H1 (cell line): ENCODE data around the gene RPS5. TPM values are rescaled to one million over a fixed set of nuclear protein-coding genes. Genes with fewer than 3 reads are reported as not detected.

Experiments used
- ASH2L ChIP-seq: fragments of 200-600, 300-600 bp; sonication (generic); IDR thresholded peaks from one replicate; pipeline ENCODE4 v1.7.1; 2017; ENCODE audit warnings: low read length
- ATF3 ChIP-seq: IDR thresholded peaks from 2 replicates; pipeline ENCODE4 v1.6.1; 2011; ENCODE audit warnings: low read depth, mild to moderate bottlenecking, low read length; ENCODE audit not compliant: insufficient read depth
- BACH1 ChIP-seq: IDR thresholded peaks from 2 replicates; pipeline ENCODE4 v1.6.1; 2012; ENCODE audit warnings: low read length, improper control_type of control experiment
- BCL11A ChIP-seq, 2 experiments: IDR thresholded peaks; one replicate each; pipeline ENCODE4 v1.6.1; 2011; ENCODE audit warnings: low read depth in 2 of 2, low read length in 2 of 2, mild to moderate bottlenecking in 2 of 2
- CBX8 ChIP-seq: fragments of 300-800, 300-1000 bp; sonication (generic); IDR thresholded peaks from 2 replicates; pipeline ENCODE4 v1.7.1; 2016; ENCODE audit warnings: low read depth, low read length, borderline replicate concordance
- CHD1 ChIP-seq: IDR thresholded peaks from 2 replicates; pipeline ENCODE4 v1.6.1; 2012; ENCODE audit warnings: low read depth, low read length, improper control_type of control experiment
- CHD2 ChIP-seq: IDR thresholded peaks from 2 replicates; pipeline ENCODE4 v1.6.1; 2012; ENCODE audit warnings: low read length, improper control_type of control experiment
- CTBP2 ChIP-seq: IDR thresholded peaks from 2 replicates; pipeline ENCODE4 v1.7.0; 2011; ENCODE audit warnings: borderline replicate concordance, mild to moderate bottlenecking, moderate library complexity, mixed read lengths, low read length; ENCODE audit not compliant: insufficient read depth, insufficient read length
- FOSL1 ChIP-seq: IDR thresholded peaks from 2 replicates; pipeline ENCODE4 v1.6.1; 2011; ENCODE audit warnings: mild to moderate bottlenecking, low read depth, low read length, moderate library complexity; ENCODE audit not compliant: insufficient read depth
- HDAC6 ChIP-seq: IDR thresholded peaks from one replicate; pipeline ENCODE4 v1.7.1; 2012; ENCODE audit warnings: low read depth, mild to moderate bottlenecking, inconsistent platforms, low read length, moderate library complexity
- JUND ChIP-seq: IDR thresholded peaks from 2 replicates; pipeline ENCODE4 v1.6.1; 2011; ENCODE audit warnings: mild to moderate bottlenecking, improper control_type of control experiment, low read length
- KDM5A ChIP-seq: fragments of 200-600 bp; IDR thresholded peaks from 2 replicates; pipeline ENCODE4 v1.7.1; 2012; ENCODE audit warnings: mild to moderate bottlenecking, low read length, inconsistent platforms, mixed read lengths
- MAX ChIP-seq: IDR thresholded peaks from 2 replicates; pipeline ENCODE4 v1.6.1; 2012; ENCODE audit warnings: inconsistent platforms
- PHF8 ChIP-seq: fragments of 200-600 bp; sonication (generic); conservative IDR thresholded peaks from 2 replicates; pipeline ENCODE4 v1.7.1; 2012; ENCODE audit warnings: low read depth, mild to moderate bottlenecking, inconsistent platforms, low read length, moderate library complexity
- POLR2A ChIP-seq, 2 experiments: IDR thresholded peaks; 1 replicate in 1 of 2; 2 replicates in 1 of 2; pipeline ENCODE4 v1.6.1; 2011; ENCODE audit warnings: low read depth in 2 of 2, low read length in 2 of 2, mild to moderate bottlenecking in 2 of 2; ENCODE audit errors: control extremely low read depth in 1 of 2
- POU5F1 ChIP-seq: IDR thresholded peaks from 2 replicates; pipeline ENCODE4 v1.6.1; 2011; ENCODE audit warnings: low read depth, mild to moderate bottlenecking, low read length, moderate library complexity
- RBBP5 ChIP-seq: IDR thresholded peaks from 2 replicates; pipeline ENCODE4 v1.7.1; 2012; ENCODE audit warnings: low read depth, mild to moderate bottlenecking, inconsistent platforms, low read length, moderate library complexity, borderline replicate concordance
- RNF2 ChIP-seq: fragments of 200-900, 300-1000 bp; sonication (generic); IDR thresholded peaks from 2 replicates; pipeline ENCODE4 v1.7.1; 2016; ENCODE audit warnings: borderline replicate concordance, low read depth, mild to moderate bottlenecking, antibody characterized with exemption, low read length; ENCODE audit not compliant: poor library complexity, severe bottlenecking; ENCODE audit errors: missing control alignments
- RXRA ChIP-seq: IDR thresholded peaks from 2 replicates; pipeline ENCODE4 v1.6.1; 2011; ENCODE audit warnings: low read depth, mild to moderate bottlenecking, low read length, moderate library complexity; ENCODE audit not compliant: insufficient read depth
- SIN3A ChIP-seq, 2 experiments: IDR thresholded peaks in 1 of 2; conservative IDR thresholded peaks in 1 of 2; 2 replicates each; pipeline ENCODE4 v1.6.1; 2011 to 2012; ENCODE audit warnings: low read length in 2 of 2, improper control_type of control experiment in 1 of 2, low read depth in 1 of 2, mild to moderate bottlenecking in 1 of 2
- SIRT6 ChIP-seq: IDR thresholded peaks from one replicate; pipeline ENCODE4 v1.7.1; 2012; ENCODE audit warnings: low read length, inconsistent platforms
- SUZ12 ChIP-seq: fragments of 200-600 bp; sonication (generic); IDR thresholded peaks from 2 replicates; pipeline ENCODE4 v1.6.1; 2012; ENCODE audit warnings: mild to moderate bottlenecking, inconsistent platforms, low read length, moderate library complexity, mixed read lengths
- TAF7 ChIP-seq: optimal IDR thresholded peaks from 2 replicates; pipeline ENCODE3; 2011; ENCODE audit warnings: low read depth, mild to moderate bottlenecking, inconsistent platforms, low read length, moderate library complexity, borderline replicate concordance
- TCF12 ChIP-seq: IDR thresholded peaks from 2 replicates; pipeline ENCODE4 v1.6.1; 2011; ENCODE audit warnings: low read depth, mild to moderate bottlenecking, low read length
- polyA plus RNA-seq, 7 experiments: library from polyadenylated mRNA; depleted of rRNA in 3 of 7; stranded (reverse) in 5 of 7; unstranded in 2 of 7; fragments of >200 nt in 5 of 7; fragments of 200-250 nt in 2 of 7; gene quantifications; 1 replicate in 5 of 7; 2 replicates in 1 of 7; 4 replicates in 1 of 7; pipeline versions ENCODE4 v1.2.1 to v1.2.3, GENCODE V29; 2011 to 2013; ENCODE audit warnings: missing spikeins in 2 of 7, mixed read lengths in 2 of 7
- total RNA-seq: library from RNA; stranded (reverse); fragmentation: NEBNext Ultra II Directional; extraction: Animal tissue kit (Norgen Biotek cat#: 25700); gene quantifications from 2 replicates; pipeline ENCODE4 v1.2.1, GENCODE V29; 2021

Gene RPS5
- total and polyA plus RNA-seq, 2 of the 8 experiments (the other 6 are each of a cell fraction or from before 2014, with no cell fraction given): 1,557 to 5,731 TPM

GRCh38 chr19:58362272-58362994 lies 24.6 kb upstream of the RPS5 start, which contains the start of gene ZNF497 (continued):
- TF ChIP-seq RBBP5: peak; percentile 94; the same call in 1 of the 2 replicates
- peak; percentile 81 to 93 for TF ChIP-seq POLR2A (IDR thresholded peaks at IDR 0.05; ENCODE audit: control extremely low read depth in 1 of 2, low read depth in 2 of 2, low read length in 2 of 2)
- TF ChIP-seq CHD1: no peak
- no peak for TF ChIP-seq TAF7
- TF ChIP-seq SUZ12: no peak
- no peak for TF ChIP-seq CBX8
- TF ChIP-seq BCL11A (IDR thresholded peaks at IDR 0.05; ENCODE audit: low read depth in 2 of 2, low read length in 2 of 2): no peak
- TF ChIP-seq RXRA: no peak
- no peak for TF ChIP-seq CTBP2
- TF ChIP-seq RNF2: no peak
- TF ChIP-seq FOSL1: no peak
- TF ChIP-seq KDM5A: peak; percentile 79; the same call in 1 of the 2 replicates
- TF ChIP-seq CHD2: no peak
- TF ChIP-seq MAX: no peak
- peak; percentile 73 for TF ChIP-seq ASH2L
- peak; percentile 99 to 100 for TF ChIP-seq SIN3A (conservative IDR thresholded peaks at IDR 0.05 in 1 of 2, IDR thresholded peaks at IDR 0.05 in 1 of 2; ENCODE audit: low read depth in 1 of 2, low read length in 2 of 2)
- TF ChIP-seq PHF8: peak; percentile 91
- TF ChIP-seq SIRT6: no peak
- no peak for TF ChIP-seq HDAC6
- no peak for TF ChIP-seq JUND
- TF ChIP-seq TCF12: no peak
- TF ChIP-seq POU5F1: no peak
- peak; percentile 22; the same call in 1 of the 2 replicates for TF ChIP-seq BACH1
- no peak for TF ChIP-seq ATF3
